H9 (cell line): ENCODE data around the gene SEPTIN5. TPM values are rescaled to one million over a fixed set of nuclear protein-coding genes. Genes with fewer than 3 reads are reported as not detected.

Experiments used
- DNase-seq: peaks from one replicate; pipeline ENCODE4 v3.0.0-alpha.2; 2017
- H2AFZ ChIP-seq: one replicate; pipeline ENCODE4 v1.6.1; 2013; ENCODE audit warnings: mild to moderate bottlenecking, low read length, control low read depth, moderate library complexity
- H2AK5ac ChIP-seq: 2 replicates; pipeline ENCODE4 v1.6.1; 2013; ENCODE audit warnings: low read length, control low read depth, mixed read lengths; ENCODE audit not compliant: insufficient read length
- H2BK120ac ChIP-seq: one replicate; pipeline ENCODE4 v1.6.1; 2013; ENCODE audit warnings: low read depth, mild to moderate bottlenecking, low read length, control low read depth, inconsistent platforms; ENCODE audit not compliant: poor library complexity, severe bottlenecking
- H2BK12ac ChIP-seq: 2 replicates; pipeline ENCODE4 v1.6.1; 2013; ENCODE audit warnings: low read length, control low read depth, mixed read lengths, low read depth; ENCODE audit not compliant: insufficient read length
- H2BK15ac ChIP-seq: 2 replicates; pipeline ENCODE4 v1.6.1; 2013; ENCODE audit warnings: low read depth, low read length, control low read depth
- H2BK20ac ChIP-seq: one replicate; pipeline ENCODE4 v1.6.1; 2013; ENCODE audit warnings: low read depth, mild to moderate bottlenecking, low read length, control low read depth, inconsistent platforms; ENCODE audit not compliant: poor library complexity, severe bottlenecking
- H2BK5ac ChIP-seq: 2 replicates; pipeline ENCODE4 v1.6.1; 2013; ENCODE audit warnings: low read length, control low read depth, mixed read lengths; ENCODE audit not compliant: insufficient read length
- H3K14ac ChIP-seq: 2 replicates; pipeline ENCODE4 v1.6.1; 2013; ENCODE audit warnings: low read length, control low read depth; ENCODE audit not compliant: insufficient read depth
- H3K18ac ChIP-seq: 2 replicates; pipeline ENCODE4 v1.6.1; 2013; ENCODE audit warnings: low read depth, mild to moderate bottlenecking, mixed read lengths, low read length, control low read depth; ENCODE audit not compliant: insufficient read length
- H3K23ac ChIP-seq: 2 replicates; pipeline ENCODE4 v1.6.1; 2013; ENCODE audit warnings: low read length, control low read depth, mixed read lengths, low read depth; ENCODE audit not compliant: insufficient read length
- H3K23me2 ChIP-seq: 2 replicates; pipeline ENCODE4 v1.6.1; 2013; ENCODE audit warnings: low read depth, mild to moderate bottlenecking, mixed read lengths, low read length, control low read depth; ENCODE audit not compliant: insufficient read length, poor library complexity, severe bottlenecking
- H3K27ac ChIP-seq: 2 replicates; pipeline ENCODE4 v1.5.1; 2013; ENCODE audit warnings: low read length, control low read depth, mixed read lengths, low read depth; ENCODE audit not compliant: insufficient read length
- H3K27me3 ChIP-seq: 2 replicates; pipeline ENCODE4 v1.6.1; 2013; ENCODE audit warnings: low read length, control low read depth, inconsistent platforms; ENCODE audit not compliant: insufficient read depth
- H3K4ac ChIP-seq: 2 replicates; pipeline ENCODE4 v1.6.1; 2013; ENCODE audit warnings: low read depth, mild to moderate bottlenecking, control low read depth, inconsistent platforms, low read length, moderate library complexity
- H3K4me1 ChIP-seq: 2 replicates; pipeline ENCODE4 v1.6.1; 2013; ENCODE audit warnings: low read length, control low read depth, inconsistent platforms; ENCODE audit not compliant: insufficient read depth
- H3K4me2 ChIP-seq: 2 replicates; pipeline ENCODE4 v1.6.1; 2013; ENCODE audit warnings: low read length, control low read depth, mixed read lengths; ENCODE audit not compliant: insufficient read length, insufficient read depth
- H3K56ac ChIP-seq: 2 replicates; pipeline ENCODE4 v1.6.1; 2013; ENCODE audit warnings: low read depth, mild to moderate bottlenecking, mixed read lengths, low read length, control low read depth; ENCODE audit not compliant: insufficient read length
- H3K79me1 ChIP-seq: 2 replicates; pipeline ENCODE4 v1.6.1; 2013; ENCODE audit warnings: low read depth, mild to moderate bottlenecking, moderate library complexity, low read length, control low read depth, inconsistent platforms; ENCODE audit not compliant: insufficient read depth, poor library complexity, severe bottlenecking
- H3K79me2 ChIP-seq: 2 replicates; pipeline ENCODE4 v1.6.1; 2013; ENCODE audit warnings: low read length, control low read depth, inconsistent platforms; ENCODE audit not compliant: insufficient read depth
- H3K9ac ChIP-seq: 2 replicates; pipeline ENCODE4 v1.6.1; 2013; ENCODE audit warnings: low read length, control low read depth, mixed read lengths; ENCODE audit not compliant: insufficient read length; ENCODE audit errors: extremely low read depth
- H3K9me3 ChIP-seq: one replicate; pipeline ENCODE4 v1.6.1; 2013; ENCODE audit warnings: low read depth, low read length, inconsistent platforms; ENCODE audit not compliant: control insufficient read depth
- H3T11ph ChIP-seq: one replicate; pipeline ENCODE4 v1.6.1; 2013; ENCODE audit warnings: mild to moderate bottlenecking, low read length, control low read depth, inconsistent platforms
- H4K20me1 ChIP-seq: one replicate; pipeline ENCODE4 v1.6.1; 2013; ENCODE audit not compliant: control insufficient read depth, insufficient read length, insufficient read depth
- H4K5ac ChIP-seq: 2 replicates; pipeline ENCODE4 v1.6.1; 2013; ENCODE audit warnings: low read depth, mild to moderate bottlenecking, mixed read lengths, low read length, control low read depth; ENCODE audit not compliant: insufficient read length
- H4K8ac ChIP-seq: replicated peaks from 2 replicates; pipeline ENCODE4 v1.6.1; 2013; ENCODE audit warnings: low read length, control low read depth, mixed read lengths, low read depth; ENCODE audit not compliant: insufficient read length
- H4K91ac ChIP-seq: 2 replicates; pipeline ENCODE4 v1.6.1; 2013; ENCODE audit warnings: low read depth, mild to moderate bottlenecking, moderate library complexity, mixed read lengths, low read length, control low read depth; ENCODE audit not compliant: insufficient read length
- H3K27ac Mint-ChIP-seq, 3 experiments: 2 replicates in 2 of 3; 3 replicates in 1 of 3; pipeline ENCODE4 v1.8.0; 2020 to 2021; ENCODE audit warnings: mixed read lengths in 3 of 3, mild to moderate bottlenecking in 1 of 3, moderate library complexity in 1 of 3
- H3K27me3 Mint-ChIP-seq: 2 replicates; pipeline ENCODE4 v1.8.0; 2021; ENCODE audit warnings: low read depth, mild to moderate bottlenecking, moderate library complexity, mixed read lengths
- H3K36me3 Mint-ChIP-seq, 3 experiments: 2 replicates in 2 of 3; 3 replicates in 1 of 3; pipeline ENCODE4 v1.8.0; 2020 to 2021; ENCODE audit warnings: low read depth in 3 of 3, mixed read lengths in 3 of 3; ENCODE audit not compliant: insufficient read depth in 1 of 3
- H3K4me1 Mint-ChIP-seq, 2 experiments: 2 replicates each; pipeline ENCODE4 v1.8.0; 2020; ENCODE audit warnings: mixed read lengths in 2 of 2
- H3K4me3 Mint-ChIP-seq, 2 experiments: 2 replicates in 1 of 2; 3 replicates in 1 of 2; pipeline ENCODE4 v1.8.0; 2020 to 2021; ENCODE audit warnings: mild to moderate bottlenecking in 2 of 2, mixed read lengths in 2 of 2, moderate library complexity in 1 of 2
- H3K9me3 Mint-ChIP-seq, 2 experiments: 2 replicates in 1 of 2; 3 replicates in 1 of 2; pipeline ENCODE4 v1.8.0; 2020; ENCODE audit warnings: mild to moderate bottlenecking in 2 of 2, mixed read lengths in 2 of 2, moderate library complexity in 1 of 2
- CTCF ChIP-seq: fragments of 200-600 bp; sonication (generic); conservative IDR thresholded peaks from 3 replicates; pipeline ENCODE4 v1.8.0; 2021; ENCODE audit warnings: antibody characterized with exemption, mild to moderate bottlenecking
- WGBS: extraction: QIAGEN DNeasy Blood & Tissue Kit; methylation state at CpG from one replicate; pipeline ENCODE4 v1.1.7; 2013; ENCODE audit warnings: missing lambda C conversion rate, low lambda C conversion rate, mixed read lengths; ENCODE audit not compliant: insufficient read length; ENCODE audit errors: extremely low coverage; 5-methylcytosine and 5-hydroxymethylcytosine counted together
- total RNA-seq: library from RNA; stranded (reverse); gene quantifications from 2 replicates; pipeline ENCODE4 v1.2.1, GENCODE V29; 2021

SEPTIN5 gene
- total RNA-seq, 1 experiment from 2014 or later, result 17.8 TPM

- Histone ChIP-seq H3K14ac (peak overlapping the region; percentile 5; the same call in 1 of the 2 replicates), H3K9me3 (no peaks in the 10 kb centered on the region), H2AK5ac (no peak overlapping the region), H4K5ac (no peak overlapping the region), H4K8ac (no peak overlapping the region), H4K20me1 (peaks cover 3% of the 10 kb centered on the region), H3K27me3 (peaks cover 28% of the 10 kb centered on the region), H2BK120ac (no peak overlapping the region), H2BK20ac (no peak overlapping the region), H3K56ac (no peak overlapping the region), H3K4ac (no peak overlapping the region), H3K4me2 (no peak overlapping the region), H3K23ac (no peak overlapping the region), H2BK15ac (no peak overlapping the region), H2BK12ac (no peak overlapping the region), H3K18ac (no peak overlapping the region), H3K4me1 (no peaks in the 10 kb centered on the region), H3K27ac (no peak overlapping the region), H2AFZ (no peak overlapping the region), H2BK5ac (no peak overlapping the region), H3K79me2 (no peaks in the 10 kb centered on the region), H3K79me1 (no peaks in the 10 kb centered on the region), H3T11ph (no peak overlapping the region), H3K9ac (no peak overlapping the region), H4K91ac (no peak overlapping the region), H3K23me2 (no peaks in the 10 kb centered on the region)
- peaks cover 6 to 18% of the 10 kb centered on the region in 2 experiments for H3K4me1 Mint-ChIP-seq
- TF ChIP-seq CTCF, result no peak
- H3K27ac Mint-ChIP-seq, result no peak overlapping the region
- peaks cover 54% of the 10 kb centered on the region for H3K27me3 Mint-ChIP-seq
- WGBS, result no CpG with 5 or more reads among the region's 27 CpGs
- no peaks in the 10 kb centered on the region for H3K36me3 Mint-ChIP-seq
- H3K4me3 Mint-ChIP-seq, result no peak overlapping the region
- DNase-seq, result no peak
- H3K9me3 Mint-ChIP-seq, result no peaks in the 10 kb centered on the region; a peak in 1 of 5 replicates
Observed at GRCh38 chr22:19750507-19751490, 36.5 kb downstream of the SEPTIN5 start.
